ENCODE data around the gene MYRF.

The MYRF gene

GRCh38 chr11:61765550-61766253 is 13.3 kb downstream of the MYRF start:
- Histone ChIP-seq H3K4me1 (ENCODE audit: insufficient read depth, low read length) (peaks cover 24% of the 10 kb centered on the region), H3K36me3 (ENCODE audit: insufficient read depth, low read length) (no peaks in the 10 kb centered on the region), H3K9ac (ENCODE audit: low read depth, low read length) (no peak overlapping the region), H3K9me3 (ENCODE audit: control insufficient read depth, insufficient read depth, low read length) (no peaks in the 10 kb centered on the region)

- Histone ChIP-seq H3K9ac (ENCODE audit: low read depth, low read length) (no peak overlapping the region), H3K36me3 (ENCODE audit: insufficient read depth, low read length) (no peaks in the 10 kb centered on the region), H3K9me3 (ENCODE audit: control insufficient read depth, insufficient read depth, low read length) (no peaks in the 10 kb centered on the region), H3K4me1 (ENCODE audit: insufficient read depth, low read length) (peaks cover 26% of the 10 kb centered on the region)
Observed at GRCh38 chr11:61766353-61766841, 14.0 kb downstream of the MYRF start.

GRCh38 chr11:61768376-61769076 is 16.1 kb downstream of the MYRF start:
- H3K9ac ChIP-seq (ENCODE audit: low read depth, low read length), result no peak overlapping the region
- no peaks in the 10 kb centered on the region for H3K36me3 ChIP-seq (ENCODE audit: insufficient read depth, low read length)
- no peaks in the 10 kb centered on the region for H3K9me3 ChIP-seq (ENCODE audit: control insufficient read depth, insufficient read depth, low read length)
- peaks cover 29% of the 10 kb centered on the region for H3K4me1 ChIP-seq (ENCODE audit: insufficient read depth, low read length)

- Histone ChIP-seq H3K9me3 (ENCODE audit: control insufficient read depth, insufficient read depth, low read length) (no peaks in the 10 kb centered on the region), H3K4me1 (ENCODE audit: insufficient read depth, low read length) (peaks cover 28% of the 10 kb centered on the region), H3K9ac (ENCODE audit: low read depth, low read length) (no peak overlapping the region), H3K36me3 (ENCODE audit: insufficient read depth, low read length) (no peaks in the 10 kb centered on the region)
Observed at GRCh38 chr11:61769169-61769920, 16.9 kb downstream of the MYRF start.

- peaks cover 26% of the 10 kb centered on the region for H3K4me1 ChIP-seq (ENCODE audit: insufficient read depth, low read length)
Observed at GRCh38 chr11:61769946-61770683, 17.7 kb downstream of the MYRF start.

GRCh38 chr11:61771195-61771894 is 18.9 kb downstream of the MYRF start:
- H3K9me3 ChIP-seq (ENCODE audit: control insufficient read depth, insufficient read depth, low read length), result no peaks in the 10 kb centered on the region
- H3K4me1 ChIP-seq (ENCODE audit: insufficient read depth, low read length), result peaks cover 26% of the 10 kb centered on the region
- H3K9ac ChIP-seq (ENCODE audit: low read depth, low read length), result no peak overlapping the region
- H3K36me3 ChIP-seq (ENCODE audit: insufficient read depth, low read length), result no peaks in the 10 kb centered on the region

More at GRCh38 chr11:61769946-61770683, 17.7 kb downstream of the MYRF start:
- Histone ChIP-seq H3K9ac (ENCODE audit: low read depth, low read length) (no peak overlapping the region), H3K9me3 (ENCODE audit: control insufficient read depth, insufficient read depth, low read length) (no peaks in the 10 kb centered on the region), H3K36me3 (ENCODE audit: insufficient read depth, low read length) (no peaks in the 10 kb centered on the region)

- Histone ChIP-seq H3K9ac (ENCODE audit: low read depth, low read length) (no peak overlapping the region), H3K4me1 (ENCODE audit: insufficient read depth, low read length) (peaks cover 26% of the 10 kb centered on the region), H3K36me3 (ENCODE audit: insufficient read depth, low read length) (no peaks in the 10 kb centered on the region), H3K9me3 (ENCODE audit: control insufficient read depth, insufficient read depth, low read length) (no peaks in the 10 kb centered on the region)
Observed at GRCh38 chr11:61771985-61772455, 19.6 kb downstream of the MYRF start.

GRCh38 chr11:61773356-61773755 is 20.9 kb downstream of the MYRF start:
- H3K9ac ChIP-seq (ENCODE audit: low read depth, low read length), result no peak overlapping the region
- no peaks in the 10 kb centered on the region; the same call in 1 of the 2 replicates for H3K36me3 ChIP-seq (ENCODE audit: insufficient read depth, low read length)
- H3K9me3 ChIP-seq (ENCODE audit: control insufficient read depth, insufficient read depth, low read length), result no peaks in the 10 kb centered on the region
- H3K4me1 ChIP-seq (ENCODE audit: insufficient read depth, low read length), result peaks cover 26% of the 10 kb centered on the region

GRCh38 chr11:61773809-61774208 is 21.4 kb downstream of the MYRF start:
- Histone ChIP-seq H3K9ac (ENCODE audit: low read depth, low read length) (no peak overlapping the region), H3K4me1 (ENCODE audit: insufficient read depth, low read length) (peaks cover 26% of the 10 kb centered on the region), H3K36me3 (ENCODE audit: insufficient read depth, low read length) (no peaks in the 10 kb centered on the region; the same call in 1 of the 2 replicates), H3K9me3 (ENCODE audit: control insufficient read depth, insufficient read depth, low read length) (no peaks in the 10 kb centered on the region)

GRCh38 chr11:61774411-61774810 is 22.0 kb downstream of the MYRF start:
- H3K9ac ChIP-seq (ENCODE audit: low read depth, low read length), result no peak overlapping the region
- no peaks in the 10 kb centered on the region; the same call in 1 of the 2 replicates for H3K36me3 ChIP-seq (ENCODE audit: insufficient read depth, low read length)
- peaks cover 24% of the 10 kb centered on the region for H3K4me1 ChIP-seq (ENCODE audit: insufficient read depth, low read length)

GRCh38 chr11:61775106-61775505 is 22.7 kb downstream of the MYRF start:
- no peak overlapping the region for H3K9ac ChIP-seq (ENCODE audit: low read depth, low read length)
- H3K4me1 ChIP-seq (ENCODE audit: insufficient read depth, low read length), result peaks cover 18% of the 10 kb centered on the region
- no peaks in the 10 kb centered on the region; the same call in 1 of the 2 replicates for H3K36me3 ChIP-seq (ENCODE audit: insufficient read depth, low read length)
- H3K9me3 ChIP-seq (ENCODE audit: control insufficient read depth, insufficient read depth, low read length), result no peaks in the 10 kb centered on the region

More at GRCh38 chr11:61774411-61774810, 22.0 kb downstream of the MYRF start:
- H3K9me3 ChIP-seq (ENCODE audit: control insufficient read depth, insufficient read depth, low read length), result no peaks in the 10 kb centered on the region

GRCh38 chr11:61775606-61776554 is 23.4 kb downstream of the MYRF start:
- no peaks in the 10 kb centered on the region for H3K9me3 ChIP-seq (ENCODE audit: control insufficient read depth, insufficient read depth, low read length)
- no peak overlapping the region for H3K9ac ChIP-seq (ENCODE audit: low read depth, low read length)
- H3K4me1 ChIP-seq (ENCODE audit: insufficient read depth, low read length), result peaks cover 15% of the 10 kb centered on the region
- no peaks in the 10 kb centered on the region; the same call in 1 of the 2 replicates for H3K36me3 ChIP-seq (ENCODE audit: insufficient read depth, low read length)
